LNCaP clone FGC (cell line): ENCODE data around the gene MANSC1.

ENCODE experiments used
- DNase-seq: peaks from one replicate; pipeline ENCODE4 v3.0.0-alpha.2; 2011; ENCODE audit warnings: low read depth
- H3K4me3 ChIP-seq: 2 replicates; pipeline ENCODE4 v1.5.1; 2011; ENCODE audit warnings: mild to moderate bottlenecking, low read depth, low read length, control low read depth
- TF ChIP-seq, protein P1 (sequence below): IDR thresholded peaks from 2 replicates; pipeline ENCODE4 v1.5.1; 2012; ENCODE audit warnings: mild to moderate bottlenecking; ENCODE audit not compliant: control insufficient read depth, insufficient read depth; ENCODE audit errors: extremely low read depth

MANSC1 gene

DNA sequence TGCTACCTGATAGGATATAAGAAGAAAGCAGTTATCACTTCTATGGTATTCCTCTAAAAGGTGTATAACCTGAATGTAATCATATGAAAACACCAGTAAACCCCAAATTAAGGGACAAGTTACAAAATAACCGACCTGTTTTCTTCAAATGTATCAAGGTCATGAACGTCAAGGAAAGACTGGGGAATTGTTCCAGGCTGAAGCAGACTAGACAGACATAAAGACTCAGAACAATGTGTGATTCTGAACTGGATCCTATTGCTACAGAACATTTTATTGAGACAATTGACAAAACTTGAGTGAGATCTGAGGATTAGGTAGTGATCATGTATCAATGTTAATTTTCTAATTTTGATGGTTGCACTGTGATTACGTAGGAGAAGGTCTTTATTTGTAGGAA, 67.8 kb downstream of the MANSC1 start:
- no peak for DNase-seq
- no peak overlapping the region for H3K4me3 ChIP-seq
- TF ChIP-seq, protein P1, sequence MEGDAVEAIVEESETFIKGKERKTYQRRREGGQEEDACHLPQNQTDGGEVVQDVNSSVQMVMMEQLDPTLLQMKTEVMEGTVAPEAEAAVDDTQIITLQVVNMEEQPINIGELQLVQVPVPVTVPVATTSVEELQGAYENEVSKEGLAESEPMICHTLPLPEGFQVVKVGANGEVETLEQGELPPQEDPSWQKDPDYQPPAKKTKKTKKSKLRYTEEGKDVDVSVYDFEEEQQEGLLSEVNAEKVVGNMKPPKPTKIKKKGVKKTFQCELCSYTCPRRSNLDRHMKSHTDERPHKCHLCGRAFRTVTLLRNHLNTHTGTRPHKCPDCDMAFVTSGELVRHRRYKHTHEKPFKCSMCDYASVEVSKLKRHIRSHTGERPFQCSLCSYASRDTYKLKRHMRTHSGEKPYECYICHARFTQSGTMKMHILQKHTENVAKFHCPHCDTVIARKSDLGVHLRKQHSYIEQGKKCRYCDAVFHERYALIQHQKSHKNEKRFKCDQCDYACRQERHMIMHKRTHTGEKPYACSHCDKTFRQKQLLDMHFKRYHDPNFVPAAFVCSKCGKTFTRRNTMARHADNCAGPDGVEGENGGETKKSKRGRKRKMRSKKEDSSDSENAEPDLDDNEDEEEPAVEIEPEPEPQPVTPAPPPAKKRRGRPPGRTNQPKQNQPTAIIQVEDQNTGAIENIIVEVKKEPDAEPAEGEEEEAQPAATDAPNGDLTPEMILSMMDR, result no peak

DNA sequence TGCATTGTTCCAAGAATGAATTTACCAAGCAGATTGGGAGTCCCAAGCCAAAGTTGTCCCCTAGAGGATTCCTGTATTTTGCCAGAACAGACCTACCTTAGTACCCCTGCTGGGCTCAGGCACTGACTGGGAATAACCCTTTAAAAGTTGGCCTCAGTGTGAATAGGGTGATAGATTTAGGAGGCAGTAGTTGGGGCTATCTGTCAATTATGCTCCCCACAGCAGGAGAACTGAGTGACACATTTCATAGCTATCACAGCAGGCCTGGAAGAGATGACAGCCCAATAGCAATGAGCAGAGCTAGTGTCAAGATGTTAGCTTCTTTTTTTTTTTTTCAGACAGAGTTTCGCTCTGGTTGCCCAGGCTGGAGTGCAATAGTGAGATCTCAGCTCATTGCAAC, 68.9 kb downstream of the MANSC1 start:
- TF ChIP-seq, protein P1, result no peak
- H3K4me3 ChIP-seq, result no peak overlapping the region
- DNase-seq, result no peak

DNA sequence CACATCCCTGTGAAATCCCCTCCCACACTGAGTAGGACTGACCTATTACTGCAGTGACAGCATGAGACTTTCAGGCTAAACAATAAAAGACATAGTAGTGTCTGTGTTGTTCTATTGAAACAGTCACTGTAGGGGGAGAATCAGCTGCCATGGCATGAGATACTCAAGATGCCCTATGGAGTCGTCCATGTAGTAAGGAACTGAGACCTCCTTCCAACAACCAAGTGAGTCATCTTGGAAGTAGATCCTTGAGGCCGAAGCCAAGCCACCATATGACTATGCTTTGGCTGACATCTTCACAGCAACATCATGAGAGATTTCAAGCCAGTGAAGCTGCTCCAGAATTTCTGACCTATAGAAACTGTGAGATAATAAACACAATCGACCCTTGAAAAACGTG, 71.1 kb downstream of the MANSC1 start:
- TF ChIP-seq, protein P1, result no peak
- no peak for DNase-seq

More for the DNA sequence above, 71.1 kb downstream of the MANSC1 start:
- no peak overlapping the region for H3K4me3 ChIP-seq
